Fibroblast of the conjunctiva (primary cell): Measurements from ENCODE around the gene CREB5.

Source experiments
- DNase-seq: peaks from one replicate; pipeline ENCODE4 v3.0.0-alpha.2; 2010; ENCODE audit warnings: low read depth

Gene CREB5

DNA sequence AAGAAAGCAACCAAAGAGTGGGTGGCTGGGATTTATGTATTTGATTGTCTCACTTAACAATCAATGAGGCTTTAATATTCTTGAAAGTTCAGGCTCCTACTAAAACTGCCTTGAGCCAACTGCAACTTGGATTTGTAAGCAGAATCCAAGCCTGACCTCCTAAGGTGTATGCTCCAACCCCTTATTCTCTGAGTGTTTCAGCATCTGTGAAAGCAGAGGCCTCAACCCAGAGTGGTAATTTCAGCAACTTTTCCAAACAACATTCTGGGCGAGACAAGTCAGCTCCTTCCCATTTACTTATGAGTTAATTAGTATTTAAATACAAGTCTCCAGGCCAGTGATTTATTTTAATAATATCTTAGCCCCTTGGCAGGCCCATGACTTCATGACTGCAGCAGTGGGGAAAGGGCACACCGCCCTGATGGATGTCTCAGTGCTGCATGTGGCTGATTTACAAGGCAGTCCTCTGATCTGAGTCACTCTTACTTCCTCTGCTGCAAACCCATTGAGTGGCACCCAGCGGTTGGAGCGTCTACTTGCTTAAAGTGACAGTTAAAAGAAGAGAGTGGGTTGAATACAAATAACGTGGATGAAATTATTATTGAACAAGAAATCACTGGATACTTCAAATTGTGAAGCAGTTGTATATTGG, 336.7 kb downstream of the CREB5 start:
- DNase-seq: no peak

DNA sequence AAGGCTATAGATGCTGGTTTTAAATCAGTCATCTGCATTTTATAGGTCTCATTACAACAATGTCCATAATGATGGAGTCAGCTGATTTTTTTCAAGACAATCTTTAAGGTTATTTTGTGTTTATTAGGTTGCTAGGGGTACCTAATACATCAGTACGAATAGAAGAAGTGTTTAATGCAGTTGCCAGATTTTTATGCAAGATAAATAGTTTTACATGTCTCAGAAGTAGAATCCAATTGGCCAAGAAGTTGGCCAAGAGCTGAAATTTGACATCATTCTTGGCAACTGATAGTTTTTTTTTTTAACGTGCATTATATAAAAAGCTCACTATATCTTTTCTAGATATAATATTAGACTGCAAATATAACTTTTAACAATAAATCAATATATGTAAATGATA, 337.3 kb downstream of the CREB5 start:
- DNase-seq: no peak

DNA sequence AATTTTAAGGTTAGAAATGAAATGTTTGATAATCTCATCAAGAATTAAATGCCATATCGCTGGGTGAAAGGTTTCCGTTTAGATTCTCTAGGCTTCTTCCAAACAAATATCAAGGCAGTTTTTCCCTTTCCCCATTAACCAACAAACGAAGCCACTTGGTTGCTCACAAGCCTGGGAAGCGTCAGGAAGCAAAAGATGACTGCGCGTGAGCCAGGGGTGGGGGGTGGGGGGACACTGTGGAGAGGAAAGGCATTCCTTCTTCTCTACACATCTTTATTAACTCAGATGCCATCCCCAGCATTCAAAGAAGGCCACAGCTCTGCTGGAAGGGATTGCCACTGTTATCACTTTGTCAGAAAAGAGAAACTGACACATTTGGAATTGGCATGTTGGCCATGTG, 338.7 kb downstream of the CREB5 start:
- DNase-seq: no peak

DNA sequence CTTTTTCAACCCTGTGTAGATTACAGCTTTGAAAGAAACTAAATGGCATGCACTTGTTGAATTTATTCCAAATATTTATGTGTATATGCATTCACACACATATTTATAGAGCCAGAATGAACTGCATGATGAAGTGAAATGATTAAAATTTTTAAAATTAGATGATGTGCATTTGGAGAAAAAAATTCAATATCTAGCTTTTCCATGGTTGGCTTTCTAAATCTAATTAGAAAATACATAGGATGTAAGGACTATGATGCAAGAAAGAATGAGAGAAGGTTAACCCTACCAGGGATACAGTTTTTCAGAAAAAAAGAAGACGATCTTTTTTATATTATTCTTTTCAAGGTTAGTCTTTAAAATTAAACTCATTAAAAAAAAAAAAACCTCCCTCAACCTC, 341.3 kb downstream of the CREB5 start:
- DNase-seq: no peak

DNA sequence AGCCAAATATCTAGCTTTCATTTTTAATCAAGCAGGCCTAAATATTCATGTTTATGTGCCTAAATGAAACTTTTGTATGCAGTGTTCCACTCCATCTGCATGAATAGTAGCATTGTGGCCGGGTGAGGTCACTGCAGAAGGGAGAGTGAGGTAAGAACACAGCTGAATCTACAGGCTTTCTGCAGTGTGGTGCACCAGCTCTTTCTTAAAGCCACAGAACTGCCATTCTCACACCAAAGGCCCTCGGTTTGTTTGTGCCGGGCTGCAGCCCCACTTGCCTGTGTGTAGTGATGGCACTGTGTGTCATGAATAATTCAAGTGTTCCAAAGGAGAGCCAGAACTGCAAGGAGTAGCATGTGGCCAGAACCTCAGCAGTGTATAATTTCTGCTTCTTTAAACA, 341.7 kb downstream of the CREB5 start:
- no peak for DNase-seq

DNA sequence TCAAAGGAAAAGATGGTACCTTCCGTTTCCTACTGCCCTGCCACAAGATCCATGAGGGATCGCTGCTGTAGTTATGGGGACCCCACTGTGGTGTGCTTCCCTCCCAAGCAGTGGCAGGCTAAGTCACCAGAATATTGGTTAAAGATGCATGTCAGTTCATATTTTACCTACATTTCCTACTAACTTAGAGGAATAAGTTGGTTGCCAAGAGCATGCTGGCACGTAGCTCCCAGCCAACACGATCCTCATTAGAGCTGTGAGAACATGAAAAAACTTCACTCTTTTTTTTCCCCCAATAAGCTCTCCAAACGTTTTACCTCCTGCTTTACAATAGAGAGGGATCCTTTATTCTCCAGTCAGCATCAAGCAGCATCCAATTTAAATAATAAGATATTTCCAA, 342.1 kb downstream of the CREB5 start:
- no peak for DNase-seq

DNA sequence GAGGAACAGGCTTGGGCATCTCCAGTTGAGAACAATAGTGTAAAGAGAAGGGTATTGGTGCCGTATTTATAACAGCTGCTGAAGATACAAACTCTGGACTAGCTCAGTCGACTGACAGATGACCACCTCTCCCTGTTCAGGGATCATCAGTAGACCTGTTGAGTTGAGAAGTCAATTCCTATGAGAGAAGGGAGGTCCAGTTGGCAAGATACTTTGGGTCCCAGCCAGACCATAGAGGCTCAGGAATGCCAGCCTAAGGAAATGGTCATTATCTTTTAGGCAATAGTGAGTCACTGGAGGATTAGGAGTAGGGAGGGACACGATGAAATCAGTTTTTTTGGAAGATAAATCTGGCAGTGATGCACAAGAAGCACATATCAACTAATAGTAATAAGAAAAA, 342.9 kb downstream of the CREB5 start:
- peak; percentile 69 for DNase-seq

DNA sequence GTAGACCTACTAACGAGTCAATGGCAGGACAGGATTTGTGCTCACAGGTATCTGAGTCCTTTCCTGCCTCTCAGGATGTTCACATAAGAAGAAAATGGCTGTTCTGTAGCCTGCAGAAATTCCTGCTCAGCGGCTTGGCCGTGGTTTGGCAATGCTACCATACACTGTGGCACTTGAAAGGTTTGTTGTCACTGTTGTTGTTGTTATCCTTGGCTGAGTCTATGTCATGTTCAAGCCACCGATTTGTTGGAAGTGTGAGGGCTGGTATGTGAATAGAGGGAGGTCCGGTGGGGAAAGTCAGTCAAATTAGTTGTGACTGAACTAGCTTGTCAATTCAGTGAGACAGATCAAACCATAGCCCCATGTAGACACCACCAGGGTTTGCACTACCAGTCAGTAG, 345.9 kb downstream of the CREB5 start:
- DNase-seq: no peak

DNA sequence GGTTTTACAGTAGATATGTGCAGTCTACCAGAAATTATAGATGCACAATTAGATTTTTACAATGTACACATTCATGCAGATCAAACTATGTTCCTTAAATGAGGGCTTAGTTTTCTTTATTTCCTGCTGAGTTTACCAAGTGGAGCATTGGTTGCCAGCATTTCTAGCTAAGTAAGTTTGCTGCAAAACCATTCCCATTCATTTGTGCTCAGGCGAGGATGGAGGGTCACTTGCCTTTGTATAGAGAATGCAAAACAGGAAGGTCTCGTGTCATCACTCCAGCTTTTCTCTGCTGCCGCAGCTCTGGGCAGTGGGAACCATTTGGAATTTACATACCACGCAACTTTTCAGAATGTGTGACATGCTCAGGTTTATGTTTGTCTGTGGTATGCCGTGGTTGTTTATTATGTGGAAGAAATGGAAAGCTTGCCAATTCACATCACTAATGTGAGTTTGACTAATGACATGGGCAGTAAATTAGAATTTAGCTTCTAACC, 347.2 kb downstream of the CREB5 start:
- no peak for DNase-seq

DNA sequence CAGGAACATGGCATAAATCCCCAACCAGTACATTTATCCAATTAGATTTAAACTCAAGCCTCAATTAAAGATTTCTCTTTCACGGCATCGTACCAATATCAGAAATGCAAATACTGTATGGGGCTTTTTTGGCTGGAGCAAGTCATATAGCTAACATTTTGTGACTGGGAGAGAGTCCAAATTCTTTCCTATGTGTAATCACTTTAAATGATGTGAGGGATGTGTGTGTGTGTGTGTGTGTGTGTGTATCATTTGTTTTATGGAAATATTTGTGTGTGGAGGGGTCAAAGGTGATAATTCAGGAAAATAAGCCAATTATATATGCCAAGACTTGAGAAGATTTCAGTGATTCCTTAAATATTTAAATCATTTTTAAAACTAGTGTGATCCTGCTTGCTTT, 349.2 kb downstream of the CREB5 start:
- no peak for DNase-seq

DNA sequence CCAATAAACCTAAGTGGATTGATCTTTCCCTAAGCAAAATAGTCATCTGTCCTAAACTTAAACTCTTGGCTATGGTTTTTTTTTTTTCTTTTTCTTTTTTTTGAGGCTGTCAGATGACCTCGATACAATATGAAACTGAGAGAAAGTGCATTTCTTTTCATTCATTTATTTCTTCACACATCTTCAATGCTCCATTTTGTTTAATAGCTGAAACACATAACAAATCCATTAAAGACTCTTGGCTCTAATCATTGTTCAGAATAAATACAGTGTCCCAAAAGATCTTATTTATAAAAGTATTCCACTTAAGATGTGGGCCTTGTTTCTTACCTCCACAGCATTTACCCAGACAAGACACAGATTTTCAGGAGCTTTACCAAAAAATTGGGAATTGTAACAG, 350.3 kb downstream of the CREB5 start:
- no peak for DNase-seq

DNA sequence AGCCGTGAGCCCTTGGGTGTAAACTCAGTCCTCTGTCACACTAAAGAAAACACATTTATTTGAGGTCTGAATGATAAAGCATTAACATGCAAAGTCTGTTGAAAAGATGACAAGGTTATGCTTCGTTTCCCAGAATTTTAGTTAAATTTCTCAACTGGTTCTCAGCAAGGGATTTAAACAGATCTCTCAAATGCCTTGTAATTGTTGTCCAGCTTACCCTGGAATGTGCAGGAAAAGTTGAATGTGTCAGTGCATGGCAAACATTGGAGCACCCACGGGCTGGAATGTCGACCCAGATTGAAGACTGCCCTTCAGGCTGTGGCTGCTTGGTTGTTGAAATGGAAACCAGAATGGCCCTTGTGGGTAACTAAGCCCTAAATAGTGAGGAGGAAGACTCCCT, 354.0 kb downstream of the CREB5 start:
- no peak for DNase-seq

DNA sequence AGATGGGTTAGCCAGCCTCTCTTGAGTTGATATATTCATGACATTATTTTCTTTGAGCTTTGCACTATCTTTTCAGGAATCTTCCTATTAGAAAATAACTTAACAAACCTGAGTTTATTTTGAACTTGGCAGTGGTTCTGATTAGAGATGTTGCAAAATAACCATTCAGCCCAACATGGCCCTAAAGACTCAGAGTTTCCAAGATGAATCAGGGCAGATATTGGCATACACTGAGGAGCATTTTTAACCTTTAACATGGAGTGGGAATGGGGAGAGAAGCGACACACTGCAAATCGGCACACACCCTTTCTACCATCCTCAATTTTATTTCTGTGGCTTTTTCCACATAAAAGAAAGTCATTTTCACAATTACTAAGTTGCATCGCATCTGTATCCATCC, 355.0 kb downstream of the CREB5 start:
- peak; percentile 59 for DNase-seq

DNA sequence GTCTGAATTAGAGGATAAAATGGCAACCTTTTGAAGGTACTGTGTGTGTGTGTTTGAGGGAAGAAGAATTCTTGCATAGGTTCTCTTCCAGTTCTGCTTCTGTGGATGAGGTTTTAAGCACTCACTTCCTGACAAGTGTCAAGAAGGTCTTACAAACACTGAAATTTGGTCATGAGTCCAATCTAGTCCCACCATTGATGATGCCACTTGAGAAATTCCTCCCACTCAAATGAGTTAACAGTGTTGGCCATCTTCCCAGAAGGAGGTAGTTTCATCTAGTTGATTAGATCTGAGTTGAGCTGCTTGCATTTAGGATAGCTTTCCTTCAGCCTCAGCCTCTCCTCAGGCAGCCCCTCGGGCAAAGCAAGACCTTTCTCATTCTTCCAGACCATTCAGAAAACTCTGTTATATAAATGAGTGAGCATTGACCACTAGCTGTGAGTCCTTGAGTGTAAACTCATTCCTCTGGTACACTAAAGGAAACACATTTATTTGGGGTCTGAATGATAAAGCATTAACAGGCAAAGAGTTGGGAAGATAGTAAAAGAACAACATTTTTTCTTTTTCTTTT, 356.3 kb downstream of the CREB5 start:
- no peak for DNase-seq

DNA sequence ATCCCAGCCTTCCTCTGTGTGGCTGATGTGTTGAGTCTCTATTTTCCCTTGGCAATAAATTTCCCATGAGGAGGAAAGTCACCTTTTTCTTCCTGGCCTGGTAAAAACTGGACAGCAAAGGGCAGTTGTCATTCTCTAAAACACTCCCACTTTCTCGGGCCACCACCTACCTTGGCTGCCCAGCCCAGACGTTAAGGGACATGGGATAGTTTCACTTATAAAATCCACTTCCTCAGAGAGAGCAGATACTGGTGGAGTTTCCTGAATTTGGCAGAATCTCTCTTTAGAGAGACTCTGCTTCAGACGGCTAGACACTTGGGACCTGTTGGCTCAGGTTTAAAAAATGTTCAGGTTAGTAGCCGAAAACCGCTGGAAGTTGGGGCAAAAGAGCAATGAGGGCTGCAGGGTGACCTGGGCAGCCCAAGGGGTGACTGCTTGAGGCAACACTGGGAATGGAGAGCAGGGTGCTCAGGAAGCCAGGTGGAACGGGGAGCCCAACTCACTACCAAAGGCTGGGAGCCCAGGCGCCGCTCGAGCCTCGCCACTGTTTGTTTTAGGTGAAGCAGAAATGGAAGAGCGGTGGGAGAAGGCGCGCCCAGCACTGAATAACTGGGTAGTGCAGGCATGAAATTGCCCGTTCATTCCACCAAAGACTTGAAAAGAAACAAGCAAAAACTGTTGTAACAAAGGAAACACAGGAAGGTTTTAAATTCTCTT, 359.7 kb downstream of the CREB5 start:
- no peak for DNase-seq

DNA sequence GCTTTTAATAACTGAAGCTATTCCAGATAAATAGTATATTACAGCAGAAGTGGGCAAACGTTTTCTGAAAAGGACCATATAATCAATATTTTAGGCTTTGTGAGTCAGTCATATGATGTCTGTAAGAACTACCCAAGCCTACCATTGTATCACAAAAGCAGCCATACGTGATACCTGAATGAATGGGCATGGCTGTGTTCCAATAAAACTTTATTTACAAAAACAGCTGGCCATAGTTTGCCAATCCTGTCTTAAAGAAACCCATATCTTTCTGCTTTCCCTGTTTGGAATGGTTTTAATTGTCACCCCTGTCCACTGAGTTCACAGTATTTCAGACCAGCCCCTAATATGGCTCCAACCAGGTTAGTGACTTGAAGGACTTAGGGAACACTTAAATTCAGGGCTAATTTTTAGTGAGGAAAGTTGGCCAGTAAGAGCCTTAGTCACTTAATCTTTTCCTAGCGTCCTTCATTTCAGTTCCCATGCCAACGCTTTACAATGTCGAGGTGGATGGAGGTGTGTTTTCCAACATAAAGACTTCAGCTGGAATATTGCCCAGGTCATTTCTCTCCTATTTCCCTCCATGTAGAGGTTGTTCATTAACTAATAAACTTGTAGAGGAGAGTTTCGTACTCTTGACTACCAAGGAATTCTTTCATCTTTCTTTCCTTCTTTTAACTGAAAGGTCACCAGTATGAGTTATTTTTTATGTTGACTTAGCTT, 361.3 kb downstream of the CREB5 start:
- DNase-seq: no peak

DNA sequence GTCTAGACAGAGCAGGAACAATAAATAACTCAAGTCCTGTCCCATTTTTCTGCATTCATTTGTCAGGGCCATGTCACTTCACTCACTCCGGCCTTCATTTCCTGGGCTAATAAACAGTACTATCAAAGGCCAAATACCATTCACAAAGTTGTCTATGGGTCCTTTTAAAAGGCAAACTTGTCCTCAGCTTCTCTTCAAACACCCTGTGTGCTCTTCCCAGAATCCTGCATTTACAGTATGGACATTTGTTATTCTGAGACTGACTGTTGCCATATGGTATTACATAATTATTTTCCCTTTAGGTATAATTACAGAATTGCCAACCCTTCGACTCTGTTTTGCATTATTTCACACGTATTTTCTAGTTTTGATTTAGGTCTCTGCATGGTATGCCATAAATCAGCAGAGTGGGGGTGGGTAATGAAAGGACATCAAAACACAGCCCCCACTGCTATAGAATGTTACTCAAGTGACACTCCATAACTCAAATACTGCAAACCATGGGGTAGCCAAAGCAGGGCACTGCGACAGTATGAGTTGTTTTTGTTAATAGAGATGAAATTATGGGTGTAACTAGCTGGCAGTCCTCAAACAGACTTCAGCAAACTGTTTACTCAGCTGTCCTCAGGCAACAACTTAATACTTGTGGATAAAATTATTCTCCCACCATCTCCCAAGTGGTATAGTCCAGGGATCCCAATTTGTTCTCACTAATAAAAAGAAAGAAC, 362.1 kb downstream of the CREB5 start:
- DNase-seq: no peak

DNA sequence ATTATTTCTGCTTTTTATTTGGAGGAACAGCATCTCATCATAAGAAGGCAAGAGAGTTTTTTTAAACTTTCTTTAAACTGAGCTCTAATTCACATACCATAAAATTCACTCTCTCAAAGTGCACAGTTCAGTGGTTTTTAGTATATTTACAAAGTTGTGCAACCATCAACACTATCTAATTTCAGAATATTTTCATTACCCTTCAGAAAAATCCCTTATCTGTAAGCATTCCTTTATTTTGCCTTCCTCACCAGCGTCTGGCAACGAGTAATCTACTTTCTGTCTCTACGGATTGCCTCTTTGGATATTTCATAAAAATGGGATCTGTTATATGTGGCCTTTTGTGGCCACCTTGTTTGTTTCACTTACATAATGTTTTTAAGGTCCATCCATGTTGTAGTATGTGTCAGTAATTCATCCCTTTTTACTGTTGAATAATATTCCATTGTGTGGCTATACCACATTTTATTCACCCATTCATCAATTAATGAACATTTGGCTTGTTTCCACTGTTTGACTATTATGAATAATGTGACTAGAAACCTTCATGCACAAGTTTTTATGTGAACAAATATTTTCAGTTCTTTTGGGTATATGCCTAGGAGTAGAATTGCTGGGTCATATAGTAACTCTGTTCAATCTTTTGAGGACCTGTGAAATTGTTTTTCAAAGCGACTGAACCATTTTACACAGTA, 364.3 kb downstream of the CREB5 start:
- no peak for DNase-seq

DNA sequence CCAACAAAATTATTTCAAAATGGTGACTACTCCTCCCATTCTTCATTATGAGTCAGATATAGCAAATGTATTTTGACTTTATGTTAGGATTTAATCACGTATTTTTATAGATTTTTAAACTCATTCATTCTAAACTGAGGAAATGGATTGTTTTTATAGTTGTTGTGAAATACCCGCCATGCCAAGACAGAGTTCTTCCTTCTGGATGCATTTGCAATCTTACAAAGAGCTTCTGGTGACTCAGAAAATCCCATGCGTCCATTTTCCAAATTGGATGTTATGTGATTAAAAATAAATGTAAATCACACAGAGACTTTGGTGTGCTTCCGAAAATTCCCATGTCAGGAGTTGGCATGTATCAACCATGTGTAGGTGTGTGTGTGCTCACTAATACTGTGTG, 366.5 kb downstream of the CREB5 start:
- no peak for DNase-seq

DNA sequence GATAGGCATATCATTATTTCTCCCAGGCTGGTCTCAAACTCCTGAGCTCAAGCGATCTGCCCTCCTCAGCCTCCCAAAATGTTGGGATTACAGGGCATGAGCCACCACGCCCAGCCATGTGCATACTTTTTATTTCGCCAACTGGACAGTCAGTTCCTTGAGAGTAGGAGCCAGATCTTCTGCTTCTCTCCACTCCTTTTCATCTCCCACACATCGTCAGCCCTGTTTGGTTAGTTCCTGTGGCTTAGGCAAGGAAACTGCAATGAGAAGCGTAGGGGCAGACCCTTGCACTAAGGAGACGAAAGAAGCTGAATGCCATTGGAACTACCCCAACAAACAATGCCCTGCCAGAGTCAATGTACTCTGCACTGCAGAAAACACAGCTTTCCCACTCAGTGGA, 367.6 kb downstream of the CREB5 start:
- DNase-seq: no peak

DNA sequence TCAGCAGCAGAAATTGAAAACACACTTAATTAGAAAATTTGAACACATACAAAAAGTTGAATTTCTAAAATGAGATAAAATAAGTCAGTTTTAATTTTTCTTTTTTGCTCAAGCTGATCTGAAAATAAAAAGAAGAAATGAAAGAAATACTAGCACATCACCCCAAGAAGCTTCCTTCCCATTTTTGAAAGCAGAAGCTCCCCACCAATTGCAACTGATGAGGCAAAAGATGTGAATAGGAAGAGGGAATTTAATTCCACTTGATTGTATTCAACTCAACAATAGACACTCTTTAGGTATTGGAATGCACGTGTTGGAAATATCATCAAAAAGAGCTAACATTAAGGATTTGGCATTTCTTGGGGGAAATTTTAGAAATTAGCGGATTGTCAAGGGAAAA, 370.0 kb downstream of the CREB5 start:
- DNase-seq: no peak
